CD4-positive, alpha-beta T cell treated with Interleukin-2 at 100 ng/mL for 4 hours (primary cell): Measurements from ENCODE around the gene GAGE1.
"Not testable (repeated sequence)": the region's sequence is repeated elsewhere in the genome, so short reads cannot be mapped to it uniquely, and the experiment has no call there.

Experiments
- DNase-seq: peaks from one replicate; pipeline ENCODE4 v3.0.0-alpha.2; 2020; ENCODE audit warnings: low spot score

GAGE1 gene

DNA sequence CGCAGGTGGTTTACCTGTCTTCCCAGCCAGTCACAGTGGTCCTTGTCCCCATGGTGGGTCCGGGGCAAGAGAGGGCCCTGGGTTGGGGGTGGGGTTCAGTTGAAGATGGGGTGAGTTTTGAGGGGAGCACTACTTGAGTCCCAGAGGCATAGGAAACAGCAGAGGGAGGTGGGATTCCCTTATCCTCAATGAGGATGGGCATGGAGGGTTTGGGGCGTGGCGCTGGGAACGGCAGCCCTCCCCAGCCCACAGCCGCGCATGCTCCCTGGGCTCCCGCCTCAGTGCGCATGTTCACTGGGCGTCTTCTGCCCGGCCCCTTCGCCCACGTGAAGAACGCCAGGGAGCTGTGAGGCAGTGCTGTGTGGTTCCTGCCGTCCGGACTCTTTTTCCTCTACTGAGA lies at the start of gene GAGE1:
Gene GAGE1, plus strand, starts transcription at position 301 of the 400 bp plus-strand sequence. CDS start 1,155 bp downstream, outside the sequence.
- DNase-seq, result not testable (repeated sequence)

DNA sequence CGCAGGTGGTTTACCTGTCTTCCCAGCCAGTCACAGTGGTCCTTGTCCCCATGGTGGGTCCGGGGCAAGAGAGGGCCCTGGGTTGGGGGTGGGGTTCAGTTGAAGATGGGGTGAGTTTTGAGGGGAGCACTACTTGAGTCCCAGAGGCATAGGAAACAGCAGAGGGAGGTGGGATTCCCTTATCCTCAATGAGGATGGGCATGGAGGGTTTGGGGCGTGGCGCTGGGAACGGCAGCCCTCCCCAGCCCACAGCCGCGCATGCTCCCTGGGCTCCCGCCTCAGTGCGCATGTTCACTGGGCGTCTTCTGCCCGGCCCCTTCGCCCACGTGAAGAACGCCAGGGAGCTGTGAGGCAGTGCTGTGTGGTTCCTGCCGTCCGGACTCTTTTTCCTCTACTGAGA lies 47.8 kb upstream of the GAGE1 start, which contains the start of gene GAGE12E:
Gene GAGE12E, plus strand, starts transcription at position 301 of the 400 bp plus-strand sequence. CDS start 1,155 bp downstream, outside the sequence.
- DNase-seq, result not testable (repeated sequence)

GRCh38 chrX:49560542-49560941 lies 38.3 kb upstream of the GAGE1 start, which contains the start of gene GAGE12F:
Gene GAGE12F, plus strand, starts transcription at chrX:49560842. Its CDS starts 1,155 bp downstream, at chrX:49561997.
- DNase-seq, result not testable (repeated sequence)

DNA sequence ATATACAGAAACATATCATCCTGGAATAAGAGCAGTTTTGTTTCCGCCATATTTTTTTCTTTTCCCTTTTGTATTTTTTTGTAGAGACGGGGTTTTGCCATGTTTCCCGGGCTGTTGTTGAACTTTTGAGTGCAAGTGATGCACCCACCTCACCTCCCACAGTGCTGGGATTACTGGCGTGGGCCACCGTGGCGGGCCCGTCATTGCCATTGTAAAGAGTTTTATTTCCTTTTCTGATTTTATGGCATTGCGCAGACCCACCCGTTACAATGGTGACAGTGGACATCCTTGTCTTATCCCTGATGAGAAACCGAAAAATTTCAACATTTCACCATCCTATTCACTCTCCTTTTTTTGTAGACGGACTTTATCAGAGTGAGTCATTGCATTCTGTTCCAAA lies 30.1 kb upstream of the GAGE1 start:
- not testable (repeated sequence) for DNase-seq

- not testable (repeated sequence) for DNase-seq
Observed at GRCh38 chrX:49569152-49569551, 29.7 kb upstream of the GAGE1 start.

GRCh38 chrX:49570100-49570499 lies 28.7 kb upstream of the GAGE1 start, which contains the start of gene GAGE12G:
Gene GAGE12G, plus strand, starts transcription at chrX:49570400. Its CDS starts 1,155 bp downstream, at chrX:49571555.
- DNase-seq, result not testable (repeated sequence)

DNA sequence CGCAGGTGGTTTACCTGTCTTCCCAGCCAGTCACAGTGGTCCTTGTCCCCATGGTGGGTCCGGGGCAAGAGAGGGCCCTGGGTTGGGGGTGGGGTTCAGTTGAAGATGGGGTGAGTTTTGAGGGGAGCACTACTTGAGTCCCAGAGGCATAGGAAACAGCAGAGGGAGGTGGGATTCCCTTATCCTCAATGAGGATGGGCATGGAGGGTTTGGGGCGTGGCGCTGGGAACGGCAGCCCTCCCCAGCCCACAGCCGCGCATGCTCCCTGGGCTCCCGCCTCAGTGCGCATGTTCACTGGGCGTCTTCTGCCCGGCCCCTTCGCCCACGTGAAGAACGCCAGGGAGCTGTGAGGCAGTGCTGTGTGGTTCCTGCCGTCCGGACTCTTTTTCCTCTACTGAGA lies 19.2 kb upstream of the GAGE1 start, which contains the start of gene GAGE12H:
Gene GAGE12H, plus strand, starts transcription at position 301 of the 400 bp plus-strand sequence. CDS start 1,155 bp downstream, outside the sequence.
- not testable (repeated sequence) for DNase-seq

DNA sequence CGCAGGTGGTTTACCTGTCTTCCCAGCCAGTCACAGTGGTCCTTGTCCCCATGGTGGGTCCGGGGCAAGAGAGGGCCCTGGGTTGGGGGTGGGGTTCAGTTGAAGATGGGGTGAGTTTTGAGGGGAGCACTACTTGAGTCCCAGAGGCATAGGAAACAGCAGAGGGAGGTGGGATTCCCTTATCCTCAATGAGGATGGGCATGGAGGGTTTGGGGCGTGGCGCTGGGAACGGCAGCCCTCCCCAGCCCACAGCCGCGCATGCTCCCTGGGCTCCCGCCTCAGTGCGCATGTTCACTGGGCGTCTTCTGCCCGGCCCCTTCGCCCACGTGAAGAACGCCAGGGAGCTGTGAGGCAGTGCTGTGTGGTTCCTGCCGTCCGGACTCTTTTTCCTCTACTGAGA lies 9.6 kb upstream of the GAGE1 start, which contains the start of gene GAGE2A:
Gene GAGE2A, plus strand, starts transcription at position 301 of the 400 bp plus-strand sequence. CDS start 1,155 bp downstream, outside the sequence.
- not testable (repeated sequence) for DNase-seq

- not testable (repeated sequence) for DNase-seq
Observed at GRCh38 chrX:49589769-49590478, 8.9 kb upstream of the GAGE1 start.

DNA sequence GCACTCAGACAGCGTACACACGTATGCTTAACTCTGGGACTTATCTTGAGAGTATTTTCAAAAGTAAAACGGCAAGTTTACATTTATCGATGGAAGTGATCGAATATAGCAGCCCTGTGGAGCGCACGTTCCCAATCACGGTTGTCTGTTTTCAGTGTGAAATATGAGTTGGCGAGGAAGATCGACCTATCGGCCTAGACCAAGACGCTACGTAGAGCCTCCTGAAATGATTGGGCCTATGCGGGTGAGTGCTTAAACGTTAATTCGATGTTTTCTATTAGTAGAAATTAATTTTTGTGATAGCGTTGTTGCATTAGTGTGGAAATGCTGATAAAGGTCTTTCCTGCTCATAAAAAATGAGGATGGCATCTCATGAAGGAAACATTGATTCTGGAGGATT lies 8.3 kb upstream of the GAGE1 start:
- not testable (repeated sequence) for DNase-seq

DNA sequence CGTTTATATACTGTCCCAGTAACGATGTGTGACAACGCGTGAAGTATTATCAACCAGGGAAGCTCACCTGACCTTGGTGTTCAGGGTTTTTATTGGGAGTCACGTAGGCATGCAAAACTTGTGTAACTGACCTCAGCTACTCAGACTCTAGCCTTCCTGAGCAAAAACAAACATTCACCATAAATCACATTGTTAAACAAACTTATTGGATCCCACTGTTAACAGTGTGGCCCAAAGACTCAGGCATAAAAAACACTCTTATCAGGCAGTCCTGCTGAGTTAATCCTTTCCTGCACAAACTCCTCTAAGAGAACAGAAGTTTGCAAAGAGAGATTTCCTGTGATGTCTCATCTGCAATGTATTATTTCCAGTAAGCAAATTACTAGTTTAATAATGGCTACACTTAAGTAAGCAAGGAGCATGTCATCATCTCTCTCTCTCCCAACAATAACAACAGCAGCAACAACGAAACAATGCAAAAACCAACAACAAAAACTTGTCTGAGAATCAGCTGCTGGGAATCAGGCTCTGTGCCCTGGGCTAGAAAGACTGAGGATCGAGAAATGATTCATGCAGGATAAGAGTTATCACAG lies 12.0 kb downstream of the GAGE1 start:
- DNase-seq, result no peak

GRCh38 chrX:49618574-49618973 lies 19.8 kb downstream of the GAGE1 start:
- no peak for DNase-seq

- DNase-seq, result no peak
Observed at GRCh38 chrX:49627086-49627777, 28.4 kb downstream of the GAGE1 start.

- DNase-seq, result no peak
Observed at GRCh38 chrX:49644991-49645637, 46.3 kb downstream of the GAGE1 start.

- DNase-seq, result no peak
Observed at GRCh38 chrX:49656533-49656932, 57.7 kb downstream of the GAGE1 start.
